KG1 (cell line): ENCODE data around the gene FOLH1.
"Not testable (repeated sequence)": the region's sequence is repeated elsewhere in the genome, so short reads cannot be mapped to it uniquely, and the experiment has no call there.

Experiments used
- DNase-seq: peaks from one replicate; lab custom pipeline; 2025; lab: John Stamatoyannopoulos, UW

Gene FOLH1

DNA sequence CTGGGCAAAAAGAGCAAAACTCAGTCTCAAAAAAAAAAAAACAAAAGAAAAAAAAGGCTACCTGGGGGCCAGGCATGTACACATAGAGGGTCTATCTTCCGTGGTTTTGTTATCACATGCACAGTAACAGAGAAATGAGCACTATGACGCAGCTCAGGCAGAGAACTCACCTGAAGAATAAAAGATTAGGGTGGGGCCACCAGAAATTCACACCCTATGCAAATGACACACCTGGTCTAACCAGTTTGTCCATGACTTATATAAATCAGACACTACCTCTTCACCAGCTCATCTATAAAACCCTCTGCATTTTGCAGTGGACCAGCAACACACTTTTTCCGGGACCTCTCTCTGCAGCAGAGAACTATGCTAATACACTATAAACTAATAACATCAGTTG, 30.5 kb downstream of the FOLH1 start:
- not testable (repeated sequence) for DNase-seq

DNA sequence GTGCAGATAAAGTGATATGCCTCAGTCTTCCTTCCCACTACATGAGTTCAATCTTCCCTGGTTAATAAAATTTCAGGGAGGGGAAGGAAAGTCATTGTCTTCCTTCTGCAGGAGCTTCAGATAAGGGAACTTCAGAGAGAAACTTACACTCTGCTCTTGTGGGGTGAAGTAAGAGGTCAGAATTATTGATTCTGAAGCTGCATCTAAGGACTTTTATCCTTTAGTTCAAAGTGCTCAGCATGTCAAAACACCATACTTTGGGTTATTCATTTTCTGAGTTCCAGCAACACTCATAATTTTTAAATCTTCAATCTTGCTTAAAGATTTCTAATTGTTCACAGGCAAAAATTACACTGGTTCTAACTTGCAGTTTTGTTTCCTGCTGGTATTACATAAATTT, 33.0 kb downstream of the FOLH1 start:
- not testable (repeated sequence) for DNase-seq

DNA sequence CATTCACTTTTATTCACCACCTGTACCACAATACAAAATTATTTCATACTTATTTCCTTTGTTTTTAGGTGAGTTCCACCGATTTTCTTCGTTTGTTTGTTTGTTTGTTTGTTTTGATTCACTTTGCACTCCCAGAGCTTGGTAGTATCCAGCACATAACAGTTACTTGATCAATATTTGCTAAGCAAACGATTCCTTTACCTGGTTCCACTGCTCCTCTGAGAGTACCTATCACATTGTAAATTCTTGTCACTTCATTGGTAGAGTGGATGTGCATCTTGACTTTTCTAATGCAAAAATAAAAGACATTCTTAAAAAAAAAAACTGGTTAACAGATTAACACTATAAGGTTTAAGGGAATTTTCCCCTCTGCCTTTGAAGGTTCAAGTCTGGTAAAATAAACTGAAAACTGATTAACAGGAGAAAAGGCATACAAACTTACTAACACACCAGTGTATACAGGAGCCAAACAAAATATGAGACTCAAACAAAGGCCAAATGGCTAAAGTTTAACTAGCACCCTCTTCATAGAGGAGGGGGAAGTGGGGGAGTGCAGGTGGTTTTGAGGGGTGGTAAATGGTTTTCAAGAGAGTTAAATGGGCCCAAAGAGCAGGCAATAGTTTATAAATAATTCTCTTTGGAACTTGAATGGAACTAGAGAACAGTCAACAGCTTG, 33.6 kb downstream of the FOLH1 start:
- not testable (repeated sequence) for DNase-seq

DNA sequence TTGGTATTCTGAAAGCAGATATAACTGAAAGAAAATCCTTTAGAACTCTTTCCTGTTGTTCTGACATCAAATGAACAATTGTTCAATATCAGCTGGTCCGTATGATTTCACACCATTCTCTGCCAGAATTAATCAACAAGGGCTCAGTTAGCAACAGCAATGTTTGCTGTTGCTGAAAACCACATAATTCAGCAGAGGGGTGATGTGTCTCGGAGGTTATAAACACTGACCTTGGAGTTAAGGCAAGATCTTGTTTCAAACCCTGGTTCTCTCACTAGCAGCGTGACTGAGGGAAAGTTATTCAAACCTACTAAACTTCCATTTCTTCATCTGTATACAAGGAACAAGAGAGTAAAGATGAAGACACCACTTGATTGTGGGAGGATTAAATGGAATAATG, 36.8 kb downstream of the FOLH1 start:
- DNase-seq, result not testable (repeated sequence)

DNA sequence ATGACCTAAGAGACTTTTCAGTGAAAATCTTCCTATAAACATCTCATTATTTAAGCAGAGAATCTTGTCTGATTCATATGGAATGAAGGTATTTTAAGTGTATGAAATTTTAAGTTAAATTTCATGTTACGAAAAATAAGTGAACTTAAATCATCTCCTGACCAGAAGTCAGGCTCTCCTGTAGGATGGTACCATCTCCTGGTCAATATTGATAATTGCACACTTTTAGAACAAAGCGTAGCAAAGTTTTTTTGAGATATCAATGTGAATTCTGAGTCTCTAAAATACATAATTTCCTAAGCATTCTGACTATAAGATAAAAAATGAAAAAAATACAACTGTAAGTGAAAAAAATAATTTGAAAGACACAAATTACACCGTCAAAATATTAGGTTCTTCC, 38.8 kb downstream of the FOLH1 start:
- not testable (repeated sequence) for DNase-seq

DNA sequence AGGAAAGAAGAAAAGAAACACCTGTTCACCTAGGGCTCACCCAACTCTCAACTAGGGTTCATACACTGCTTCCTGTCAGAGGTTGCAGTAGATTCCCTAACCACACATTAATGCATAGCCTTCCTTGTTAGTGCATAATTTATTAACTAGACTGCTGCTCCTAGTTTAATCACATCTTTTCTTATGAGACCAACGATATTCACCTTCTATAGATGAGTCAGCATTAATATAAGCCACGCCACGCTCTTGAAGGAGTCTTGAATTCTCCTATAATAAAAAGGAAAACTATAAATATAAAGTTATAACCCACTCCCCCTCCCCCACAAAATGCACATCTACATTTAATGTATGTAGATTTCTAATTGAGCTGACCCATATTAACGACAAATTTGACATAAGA, 39.4 kb downstream of the FOLH1 start:
- not testable (repeated sequence) for DNase-seq

DNA sequence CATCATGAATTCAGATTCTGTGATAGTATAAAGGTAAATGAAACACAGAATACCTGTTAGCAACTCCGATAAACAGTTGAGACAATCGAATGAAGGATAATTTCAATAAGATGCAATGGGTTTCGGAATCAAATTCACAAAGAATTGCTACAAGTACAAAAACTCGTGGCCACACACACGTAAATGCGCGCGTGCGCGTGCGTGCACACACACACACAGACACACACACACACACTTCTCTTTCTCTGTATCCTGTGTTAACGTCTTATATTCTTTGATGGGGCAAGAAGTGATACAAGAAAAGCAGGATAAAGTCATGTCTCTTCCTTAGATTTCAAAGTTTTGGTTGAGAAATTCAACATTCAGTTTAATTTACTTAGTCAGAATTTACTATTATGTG, 57.2 kb downstream of the FOLH1 start:
- DNase-seq, result no peak

DNA sequence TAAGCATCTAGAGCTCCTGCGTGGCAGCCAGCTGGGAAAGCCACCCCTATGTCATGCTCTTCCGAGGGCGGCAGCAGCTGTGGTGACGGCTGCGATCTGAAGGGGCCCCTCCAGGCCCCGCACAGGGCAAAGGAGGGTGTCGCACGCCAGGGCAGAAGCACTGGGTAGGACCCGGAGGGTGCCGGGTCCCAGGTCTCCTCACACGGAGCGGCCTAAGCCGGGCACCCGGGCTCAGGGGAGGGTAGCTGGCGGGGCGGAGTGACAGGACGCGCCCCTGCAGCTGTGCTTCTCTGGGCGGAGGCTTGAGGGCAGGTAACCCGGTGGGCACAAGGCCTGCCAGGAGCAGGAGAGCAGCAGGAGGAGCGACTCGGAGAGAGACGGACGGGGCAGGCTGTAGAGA, 106.0 kb downstream of the FOLH1 start:
- DNase-seq, result not testable (repeated sequence)
